NB4 (cell line): Measurements from ENCODE around the gene SVIL.
"Not testable (repeated sequence)": the region's sequence is repeated elsewhere in the genome, so short reads cannot be mapped to it uniquely, and the experiment has no call there.

Source experiments
- DNase-seq: peaks from one replicate; pipeline ENCODE4 v3.0.0; 2010; ENCODE audit warnings: low read depth
- H3K4me3 ChIP-seq: one replicate; pipeline ENCODE4 v1.5.1; 2011; ENCODE audit warnings: mild to moderate bottlenecking, low read depth, low read length, moderate library complexity
- MAX ChIP-seq: IDR thresholded peaks from 2 replicates; pipeline ENCODE4 v1.6.1; 2011; ENCODE audit warnings: low read depth, low read length
- MYC ChIP-seq: IDR thresholded peaks from 2 replicates; pipeline ENCODE4 v1.6.1; 2011; ENCODE audit warnings: low read depth, low read length
- POLR2A ChIP-seq: IDR thresholded peaks from 2 replicates; pipeline ENCODE4 v1.6.1; 2011; ENCODE audit warnings: mild to moderate bottlenecking; ENCODE audit not compliant: insufficient read length; ENCODE audit errors: extremely low read depth
- TF ChIP-seq, protein P1 (sequence below): IDR thresholded peaks from one replicate; pipeline ENCODE4 v1.5.1; 2012; ENCODE audit warnings: low read depth, low read length

The SVIL gene

GRCh38 chr10:29607576-29607975 lies 27.2 kb downstream of the SVIL start:
- no peak for DNase-seq
- H3K4me3 ChIP-seq: no peak overlapping the region
- TF ChIP-seq MYC: no peak
- TF ChIP-seq, protein P1, sequence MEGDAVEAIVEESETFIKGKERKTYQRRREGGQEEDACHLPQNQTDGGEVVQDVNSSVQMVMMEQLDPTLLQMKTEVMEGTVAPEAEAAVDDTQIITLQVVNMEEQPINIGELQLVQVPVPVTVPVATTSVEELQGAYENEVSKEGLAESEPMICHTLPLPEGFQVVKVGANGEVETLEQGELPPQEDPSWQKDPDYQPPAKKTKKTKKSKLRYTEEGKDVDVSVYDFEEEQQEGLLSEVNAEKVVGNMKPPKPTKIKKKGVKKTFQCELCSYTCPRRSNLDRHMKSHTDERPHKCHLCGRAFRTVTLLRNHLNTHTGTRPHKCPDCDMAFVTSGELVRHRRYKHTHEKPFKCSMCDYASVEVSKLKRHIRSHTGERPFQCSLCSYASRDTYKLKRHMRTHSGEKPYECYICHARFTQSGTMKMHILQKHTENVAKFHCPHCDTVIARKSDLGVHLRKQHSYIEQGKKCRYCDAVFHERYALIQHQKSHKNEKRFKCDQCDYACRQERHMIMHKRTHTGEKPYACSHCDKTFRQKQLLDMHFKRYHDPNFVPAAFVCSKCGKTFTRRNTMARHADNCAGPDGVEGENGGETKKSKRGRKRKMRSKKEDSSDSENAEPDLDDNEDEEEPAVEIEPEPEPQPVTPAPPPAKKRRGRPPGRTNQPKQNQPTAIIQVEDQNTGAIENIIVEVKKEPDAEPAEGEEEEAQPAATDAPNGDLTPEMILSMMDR: no peak

GRCh38 chr10:29606693-29607092 lies 28.1 kb downstream of the SVIL start:
- DNase-seq, H3K4me3 ChIP-seq: not testable (repeated sequence)

DNA sequence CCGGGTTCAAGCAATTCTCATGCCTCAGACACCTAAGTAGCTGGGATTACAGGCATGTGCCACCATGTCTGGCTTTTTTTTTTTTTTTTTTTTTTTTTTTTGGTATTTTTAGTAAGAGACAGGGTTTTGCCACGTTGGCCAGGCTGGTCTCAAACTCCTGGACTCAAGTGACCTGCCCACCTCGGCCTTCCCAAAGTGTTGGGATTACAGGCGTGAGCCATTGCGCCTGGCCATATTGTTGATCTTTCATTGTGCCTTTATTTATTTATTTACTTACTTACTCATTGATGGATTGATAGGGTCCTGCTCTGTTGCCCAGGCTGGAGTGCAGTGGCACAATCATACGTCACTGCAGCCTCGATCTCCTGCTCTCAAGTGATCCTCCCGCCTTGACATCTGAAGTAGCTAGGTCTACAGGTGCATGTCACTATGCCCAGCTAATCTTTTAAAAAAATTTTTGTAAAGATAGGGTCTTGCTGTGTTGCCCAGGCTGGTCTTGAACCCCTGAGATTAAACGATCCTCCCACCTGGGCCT lies 30.4 kb downstream of the SVIL start:
- DNase-seq: no peak
- no peak overlapping the region for H3K4me3 ChIP-seq
- TF ChIP-seq, protein P1: no peak
- TF ChIP-seq MAX: no peak
- no peak for TF ChIP-seq MYC
- TF ChIP-seq POLR2A: no peak

DNA sequence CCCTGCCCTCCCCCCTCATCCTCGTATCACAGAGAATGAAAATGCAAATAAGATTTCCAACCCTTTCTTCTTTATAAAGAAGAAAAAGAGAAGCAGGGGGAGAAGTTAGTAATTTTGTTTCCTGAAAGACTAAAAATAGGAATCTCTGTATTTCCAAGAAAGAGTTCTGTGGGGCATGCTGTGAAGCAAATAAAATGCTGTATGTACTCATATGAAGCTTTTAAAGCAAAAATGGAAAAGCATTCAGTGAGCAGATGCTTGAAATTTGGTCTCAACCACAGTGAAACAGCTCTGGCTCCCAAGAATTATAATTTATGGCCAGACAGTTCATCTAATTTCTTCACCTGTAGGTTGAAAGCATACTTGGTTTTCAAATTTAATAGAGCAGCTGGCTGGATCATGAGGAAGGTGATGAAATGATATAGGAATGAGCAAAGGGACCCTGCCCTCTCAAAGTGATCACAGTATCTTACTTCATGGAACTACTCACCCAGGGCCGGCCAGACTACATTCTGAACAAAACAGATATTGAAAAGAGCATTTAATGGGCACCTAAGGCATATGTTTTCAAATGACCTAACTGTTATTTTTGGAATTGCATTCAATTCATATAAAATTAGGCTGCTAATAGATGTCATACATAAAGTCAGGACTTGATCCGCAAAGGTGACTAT lies 31.4 kb downstream of the SVIL start:
- no peak overlapping the region for H3K4me3 ChIP-seq
- TF ChIP-seq POLR2A (no peak), MAX (no peak), MYC (no peak)
- TF ChIP-seq, protein P1: no peak
- no peak for DNase-seq

DNA sequence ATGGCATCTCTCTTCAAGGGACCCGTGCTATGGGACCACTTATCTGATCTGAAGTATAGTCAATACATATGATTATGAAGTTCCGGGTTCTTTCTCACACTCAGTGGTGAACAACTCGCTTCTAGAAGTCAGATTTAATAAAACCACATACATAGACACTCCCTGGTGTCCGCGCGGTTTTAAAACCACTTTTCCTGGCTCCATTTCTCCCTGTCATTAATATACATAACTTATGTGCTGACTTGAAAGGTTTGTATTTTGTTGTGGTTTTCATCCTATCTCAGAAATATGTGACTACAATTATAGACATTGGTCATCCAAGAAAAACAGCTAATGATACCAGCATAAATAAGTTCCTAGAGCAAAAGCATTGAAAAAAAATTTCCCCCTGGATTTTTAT lies 34.0 kb downstream of the SVIL start:
- TF ChIP-seq MAX (no peak), MYC (no peak), POLR2A (no peak)
- TF ChIP-seq, protein P1: no peak
- no peak overlapping the region for H3K4me3 ChIP-seq
- DNase-seq: no peak

- no peak for TF ChIP-seq MAX
- TF ChIP-seq, protein P1: no peak
- H3K4me3 ChIP-seq: no peak overlapping the region
- no peak for DNase-seq
Measured at GRCh38 chr10:29600067-29600466, 34.7 kb downstream of the SVIL start.
